AG04450 (cell line): ENCODE results near the gene COLEC12. TPM values are rescaled to one million over a fixed set of nuclear protein-coding genes. Genes with fewer than 3 reads are reported as not detected.

Experiments
- CTCF ChIA-PET: fragments of 300-600, 350-600 bp; formaldehyde crosslinking; extraction: SDS; loops from one replicate; lab custom pipeline; 2022; ENCODE audit warnings: antibody characterized with exemption, inconsistent platforms; lab: Charles Lee
- POLR2A ChIA-PET: fragments of 350-600 bp; formaldehyde crosslinking; extraction: SDS; loops from one replicate; lab custom pipeline; 2021; ENCODE audit warnings: antibody characterized with exemption, inconsistent platforms; lab: Yijun Ruan, JAX
- DNase-seq: peaks from one replicate; pipeline ENCODE4 v3.0.0-alpha.2; 2011; ENCODE audit warnings: low read depth, low spot score
- H3K27ac ChIP-seq: one replicate; pipeline ENCODE4 v1.5.1; 2012; ENCODE audit warnings: low read depth, low read length, control low read depth
- H3K27me3 ChIP-seq: one replicate; pipeline ENCODE4 v1.6.0; 2012; ENCODE audit warnings: low read length; ENCODE audit not compliant: control insufficient read depth, insufficient read depth
- H3K4me3 ChIP-seq: 2 replicates; pipeline ENCODE4 v1.5.1; 2011; ENCODE audit warnings: mild to moderate bottlenecking, low read depth, low read length, control low read depth
- H3K9me3 ChIP-seq: 2 replicates; pipeline ENCODE4 v1.5.1; 2012; ENCODE audit warnings: low read length; ENCODE audit not compliant: control insufficient read depth, insufficient read depth
- CTCF ChIP-seq: IDR thresholded peaks from 2 replicates; pipeline ENCODE4 v1.5.1; 2011; ENCODE audit warnings: low read depth, low read length, control low read depth, inconsistent platforms
- polyA plus RNA-seq: library from polyadenylated mRNA; depleted of rRNA; stranded (reverse); fragments of >200 nt; gene quantifications from 2 replicates; pipeline ENCODE4 v1.2.3, GENCODE V29; 2011

COLEC12 gene
- polyA plus RNA-seq, 1 experiment = 10.9 TPM

GRCh38 chr18:424071-424661, 76.3 kb downstream of the COLEC12 start:
- DNase-seq = no peak
- Histone ChIP-seq H3K27me3 (no peaks in the 10 kb centered on the region), H3K9me3 (no peaks in the 10 kb centered on the region), H3K4me3 (no peak overlapping the region), H3K27ac (no peak overlapping the region)
- TF ChIP-seq CTCF = no peak
- CTCF ChIA-PET = interaction anchor here (0.7 kb wide), 1 partner anchor 101 kb away, joined by 3 read pairs; no protein-coding TSS in a partner anchor
- POLR2A ChIA-PET = interaction anchor here (1.0 kb wide), 1 partner anchor 36 kb away, joined by 3 read pairs; no protein-coding TSS in a partner anchor

GRCh38 chr18:422966-423365, 77.5 kb downstream of the COLEC12 start:
- TF ChIP-seq CTCF = no peak
- Histone ChIP-seq H3K9me3 (no peaks in the 10 kb centered on the region), H3K27ac (no peak overlapping the region), H3K4me3 (no peak overlapping the region), H3K27me3 (no peaks in the 10 kb centered on the region)
- CTCF ChIA-PET = interaction anchor here (0.9 kb wide), 1 partner anchor 20 kb away, joined by 3 read pairs; no protein-coding TSS in a partner anchor
- POLR2A ChIA-PET = no interaction called here
- DNase-seq = no peak

- POLR2A ChIA-PET = no interaction called here
- CTCF ChIA-PET = no interaction called here
- H3K9me3 ChIP-seq = no peaks in the 10 kb centered on the region
- H3K27me3 ChIP-seq = no peaks in the 10 kb centered on the region
- peak overlapping the region; percentile 59 for H3K27ac ChIP-seq
- TF ChIP-seq CTCF = no peak
- DNase-seq = no peak
- H3K4me3 ChIP-seq = no peak overlapping the region
Measured at GRCh38 chr18:421247-422155, 79.0 kb downstream of the COLEC12 start.

- Histone ChIP-seq H3K9me3 (no peaks in the 10 kb centered on the region), H3K27ac (no peak overlapping the region), H3K27me3 (no peaks in the 10 kb centered on the region), H3K4me3 (no peak overlapping the region)
- POLR2A ChIA-PET = no interaction called here
- TF ChIP-seq CTCF = no peak
- no peak for DNase-seq
- CTCF ChIA-PET = no interaction called here
Measured at GRCh38 chr18:420661-421246, 79.7 kb downstream of the COLEC12 start.
